ENCODE measurements around the gene ZNF286A. TPM values are rescaled to one million over a fixed set of nuclear protein-coding genes. Genes with fewer than 3 reads are reported as not detected.
"Not testable (repeated sequence)": the region's sequence is repeated elsewhere in the genome, so short reads cannot be mapped to it uniquely, and the experiment has no call there.

ZNF286A gene
- total RNA-seq, 2 experiments from 2014 or later: 28.4 to 30.8 TPM

GRCh38 chr17:15749403-15749802, 49.9 kb downstream of the ZNF286A start:
- CTCF ChIA-PET, POLR2A ChIA-PET: not testable (repeated sequence)

GRCh38 chr17:15768865-15769533, 69.4 kb downstream of the ZNF286A start:
- POLR2A ChIA-PET, CTCF ChIA-PET: not testable (repeated sequence)

Other genes starting within 250 kb of the ZNF286A start
- gene CDRT4, start 232.1 kb upstream of the ZNF286A start, total RNA-seq: 1 to 10 TPM; 2.1 to 2.8 TPM
- gene TVP23C, start 136.3 kb upstream of the ZNF286A start, total RNA-seq: 1 to 10 TPM; 5.4 to 9.5 TPM
- 1 to 10 TPM in 1 of 2 experiments, under 1 TPM in 1; 0.46 to 1.0 TPM for gene FBXW10B, start 80.0 kb upstream of the ZNF286A start, total RNA-seq
- 10 to 100 TPM in 1 of 2 experiments, 1 to 10 TPM in 1; 9.5 to 10.8 TPM for gene TRIM16, start 15.4 kb upstream of the ZNF286A start, total RNA-seq
- under 1 TPM; 0.08 to 0.46 TPM for gene TBC1D26, start 32.5 kb downstream of the ZNF286A start, total RNA-seq
- gene ADORA2B, start 245.4 kb downstream of the ZNF286A start, total RNA-seq: 1 to 10 TPM; 2.1 to 2.6 TPM

Data from activated CD8-positive, alpha-beta memory T cell treated with anti-CD3 and anti-CD28 coated beads for 36 hours (primary cell).